Measurements from ENCODE around the gene MVB12B.

GRCh38 chr9:126391713-126392661 lies 65.4 kb downstream of the MVB12B start:
- no peak for TF ChIP-seq CTCF (IDR thresholded peaks at IDR 0.05)
- no peak for TF ChIP-seq POLR2A (IDR thresholded peaks at IDR 0.05)

Data from tibial nerve (tissue), 3 donors.